CD4-positive, alpha-beta T cell treated with Interleukin-6 at 100 ng/mL for 8 hours (primary cell): ENCODE results near the gene ANKRD44.
"Not testable (repeated sequence)": the region's sequence is repeated elsewhere in the genome, so short reads cannot be mapped to it uniquely, and the experiment has no call there.

Experiments used
- DNase-seq: peaks from one replicate; pipeline ENCODE4 v3.0.0-alpha.2; 2020; ENCODE audit warnings: mixed read lengths, low spot score

The ANKRD44 gene

DNA sequence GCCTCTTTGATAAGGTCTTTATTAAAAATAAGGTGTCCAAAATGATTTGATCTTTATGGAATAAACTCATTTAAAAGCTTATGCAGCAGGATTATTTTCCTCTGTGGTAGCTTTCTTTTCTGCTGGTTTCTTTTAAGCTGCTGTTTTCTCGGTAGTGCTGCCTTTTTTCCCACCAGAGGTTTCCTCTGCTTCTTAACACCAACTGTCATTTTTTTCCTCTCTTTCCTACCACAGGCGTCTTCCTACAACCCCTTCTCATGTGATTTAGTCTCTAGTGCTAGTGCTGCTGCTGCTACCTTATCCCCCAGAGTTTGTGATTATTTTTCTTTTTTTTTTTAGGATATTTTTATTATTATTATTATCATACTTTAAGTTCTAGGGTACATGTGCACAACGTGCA, 281.9 kb downstream of the ANKRD44 start:
- no peak for DNase-seq

GRCh38 chr2:197028230-197028629, 282.4 kb downstream of the ANKRD44 start:
- no peak for DNase-seq

GRCh38 chr2:197024206-197024605, 286.4 kb downstream of the ANKRD44 start:
- DNase-seq = no peak

GRCh38 chr2:197020921-197021320, 289.7 kb downstream of the ANKRD44 start:
- DNase-seq = not testable (repeated sequence)

- DNase-seq = no peak
These were observed 297.5 kb downstream of the ANKRD44 start for GRCh38 chr2:197013098-197013497.

DNA sequence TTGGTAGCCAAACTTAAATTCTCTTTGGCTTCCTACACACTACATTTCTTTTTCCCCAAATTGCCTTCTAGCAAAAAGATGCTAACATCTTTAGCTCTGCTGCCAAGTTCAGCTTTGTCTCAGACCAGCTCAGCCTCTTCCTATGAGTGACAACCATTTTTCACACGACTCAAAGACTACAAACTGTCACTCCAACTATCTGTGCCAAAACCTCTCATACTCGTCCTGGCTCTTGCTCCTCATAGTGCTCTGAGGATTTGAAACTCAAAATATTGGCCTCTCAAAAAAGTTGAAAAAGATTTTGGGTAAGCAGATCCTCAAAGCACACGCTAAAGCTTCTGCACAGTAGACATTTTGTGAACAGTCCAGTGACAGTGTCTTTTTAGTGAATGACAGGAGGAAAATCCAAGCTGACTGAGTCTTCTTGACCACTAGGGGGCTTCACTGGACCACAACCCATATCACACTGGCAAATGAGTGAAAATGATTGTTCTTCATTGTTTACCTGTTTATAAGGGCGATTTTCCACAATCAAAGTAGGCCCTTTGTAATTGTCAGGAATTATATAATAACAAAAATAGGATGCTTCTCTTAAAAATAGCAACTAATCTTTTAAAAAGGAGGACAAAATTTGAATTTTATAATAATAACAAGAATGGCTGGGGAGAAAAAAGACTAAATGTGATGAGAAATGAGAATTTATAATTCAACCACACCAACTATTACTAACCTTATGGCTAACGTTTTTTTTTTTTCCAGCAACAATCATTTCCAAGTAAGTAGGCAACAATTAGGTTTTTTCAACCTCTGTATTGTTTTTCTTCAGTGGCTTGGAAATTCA, 298.6 kb downstream of the ANKRD44 start:
- peak; percentile 41 for DNase-seq

GRCh38 chr2:197011021-197011417, 299.6 kb downstream of the ANKRD44 start:
- no peak for DNase-seq

DNA sequence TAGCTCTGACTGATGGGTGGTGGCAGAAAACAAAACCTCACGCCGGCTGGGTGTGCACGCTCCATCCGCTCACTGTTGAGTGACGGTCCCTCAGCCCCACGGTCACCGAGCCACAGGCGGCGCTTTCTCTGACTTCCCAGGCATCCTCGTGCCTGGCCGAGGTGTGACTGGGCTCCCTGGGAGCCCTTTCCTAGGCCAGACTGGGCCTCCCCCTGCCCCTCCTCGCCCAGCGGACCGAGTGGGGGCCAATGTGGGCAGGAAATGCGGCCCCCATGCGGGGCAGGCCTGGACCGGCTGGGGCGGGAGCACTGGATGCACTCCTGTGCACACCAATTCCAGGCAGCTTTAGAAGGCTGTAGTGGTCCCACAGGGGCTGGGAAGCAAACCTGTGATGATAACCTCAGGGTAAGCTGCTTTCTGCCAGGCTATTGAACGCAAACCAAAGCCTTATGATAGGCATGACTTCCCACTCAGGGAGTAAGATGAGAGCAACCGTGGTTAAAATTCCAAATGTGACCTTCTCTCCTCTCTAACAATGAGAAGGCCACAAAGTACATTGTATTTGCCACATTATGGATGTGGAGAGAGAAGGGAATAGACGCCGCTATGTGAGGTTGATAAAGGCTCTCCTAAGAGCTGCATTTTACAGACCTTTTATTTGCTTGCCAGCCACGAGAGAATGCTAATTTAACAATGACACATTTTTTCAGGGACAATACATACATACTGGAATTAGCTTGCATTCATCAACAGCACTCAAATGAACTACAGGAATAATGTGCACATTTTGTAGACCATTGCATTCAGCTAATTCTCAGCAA, 300.2 kb downstream of the ANKRD44 start:
- no peak for DNase-seq

GRCh38 chr2:197008741-197009341, 301.7 kb downstream of the ANKRD44 start:
- DNase-seq = not testable (repeated sequence)

DNA sequence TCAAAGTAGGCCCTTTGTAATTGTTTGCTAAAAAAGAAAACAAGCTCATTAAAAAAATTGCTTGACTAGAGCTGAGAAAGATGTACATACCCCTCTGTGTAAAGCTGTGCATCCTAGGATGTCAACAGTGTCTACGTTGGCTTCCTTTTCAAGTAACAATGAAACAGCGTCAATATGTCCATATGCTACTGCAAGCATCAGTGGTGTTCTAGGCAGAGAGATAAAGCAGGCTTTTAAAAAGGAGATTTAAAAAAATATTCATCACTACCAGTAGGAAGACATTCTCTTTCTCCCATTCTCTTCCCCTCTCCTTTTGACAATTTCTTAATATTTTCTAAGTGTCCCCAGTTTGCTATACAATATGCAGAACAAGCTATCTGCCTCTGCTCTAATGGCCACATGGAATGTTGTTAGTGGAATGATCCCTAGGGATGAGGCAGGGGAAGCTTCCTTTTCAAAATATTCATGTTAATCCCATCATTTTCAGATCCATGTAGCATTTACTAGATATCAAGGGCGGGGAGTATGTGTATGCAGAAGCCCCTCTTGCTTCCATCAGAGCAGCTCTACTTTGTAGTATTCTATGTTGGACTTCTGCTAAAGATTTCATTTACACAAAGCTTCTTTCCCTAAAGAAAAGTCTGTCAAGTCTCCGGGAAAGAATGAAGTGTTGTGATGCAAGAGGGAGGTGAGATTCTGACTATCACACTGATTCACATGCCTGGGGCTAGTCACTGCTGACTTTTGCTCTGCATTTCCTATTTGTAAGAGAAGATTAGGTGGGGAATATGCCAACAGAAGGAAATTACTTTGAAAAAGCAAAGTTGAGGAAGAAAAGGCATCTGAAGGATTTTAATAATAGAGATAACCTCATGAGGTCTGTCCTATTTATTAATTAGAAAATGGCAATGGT, 302.6 kb downstream of the ANKRD44 start:
- no peak for DNase-seq

- DNase-seq = no peak
These were observed 308.7 kb downstream of the ANKRD44 start for GRCh38 chr2:197001921-197002320.

- DNase-seq = no peak
These were observed 314.7 kb downstream of the ANKRD44 start for GRCh38 chr2:196995757-196996314.

GRCh38 chr2:196994764-196995163, 315.8 kb downstream of the ANKRD44 start:
- no peak for DNase-seq

GRCh38 chr2:196993617-196994016, 317.0 kb downstream of the ANKRD44 start:
- no peak for DNase-seq

DNA sequence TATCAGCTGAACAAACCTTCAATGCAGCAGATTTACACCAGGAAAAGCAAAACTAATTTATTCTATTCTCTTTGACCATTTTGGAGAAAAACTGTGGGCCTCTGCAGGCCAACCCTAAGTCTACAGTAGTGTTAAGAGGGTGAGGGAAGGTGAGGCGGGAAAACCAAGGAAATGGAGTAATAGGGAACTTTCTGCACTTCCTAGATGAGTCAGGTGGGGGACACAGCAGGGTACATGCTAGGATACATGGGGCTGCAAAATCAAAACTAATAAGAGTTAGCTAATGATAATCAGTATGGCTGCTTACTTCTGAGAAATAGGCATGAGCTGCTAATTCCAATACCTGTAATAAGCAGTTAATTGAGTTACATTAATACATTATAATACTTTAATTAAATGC, 318.1 kb downstream of the ANKRD44 start:
- DNase-seq = no peak

DNA sequence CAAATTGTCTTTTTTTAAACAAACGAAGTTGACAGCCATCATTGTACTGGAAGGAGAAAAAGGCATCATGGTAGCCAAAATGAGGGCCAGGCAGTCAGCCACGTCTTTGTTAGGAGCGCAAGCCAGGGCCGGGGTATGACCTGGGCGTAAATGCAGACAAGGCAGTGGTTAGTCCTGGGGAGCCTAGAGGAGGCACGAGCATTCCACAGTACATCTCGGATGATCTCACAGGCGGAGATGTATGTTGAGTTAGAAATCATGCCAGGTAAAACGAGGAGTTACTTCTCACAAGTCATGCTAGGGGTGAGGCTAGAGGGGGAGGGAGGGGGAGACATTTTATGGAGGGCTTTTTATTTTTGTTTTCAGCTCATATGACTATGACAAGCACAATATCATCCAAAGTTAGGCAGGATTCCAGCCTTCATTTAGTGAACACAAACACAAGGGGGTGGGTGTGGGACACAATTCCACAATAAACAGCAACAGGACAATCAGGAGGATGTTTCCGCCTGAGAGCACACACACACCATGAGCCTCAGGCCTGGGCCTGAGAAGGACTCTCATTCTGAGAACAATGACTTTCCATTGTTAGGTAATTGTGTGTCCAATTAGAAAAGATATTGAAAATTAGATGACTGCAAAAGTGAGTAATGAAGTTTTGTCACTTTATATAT, 319.7 kb downstream of the ANKRD44 start:
- no peak for DNase-seq

DNA sequence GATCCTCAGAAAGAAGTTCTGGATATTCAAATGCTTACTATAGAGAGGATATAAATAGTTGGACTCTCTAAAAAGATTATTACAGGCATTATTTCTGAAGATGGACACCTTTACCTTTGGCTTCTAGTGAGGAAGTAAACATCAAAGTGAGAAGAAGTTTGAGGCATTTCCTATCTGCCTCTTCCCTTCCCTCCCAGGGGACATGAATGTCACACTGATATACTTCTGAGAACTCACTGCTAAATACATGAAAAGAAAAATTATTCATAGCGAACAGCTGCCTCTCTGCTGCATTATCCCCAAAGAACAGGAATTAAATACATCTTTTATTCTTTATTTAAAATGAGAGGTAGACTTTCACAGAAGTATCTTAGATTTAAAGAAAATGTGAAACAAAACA, 320.5 kb downstream of the ANKRD44 start:
- no peak for DNase-seq

GRCh38 chr2:196989496-196989895, 321.1 kb downstream of the ANKRD44 start:
- no peak for DNase-seq

- DNase-seq = no peak
These were observed 321.9 kb downstream of the ANKRD44 start for GRCh38 chr2:196988639-196989038.

- peak; percentile 2 for DNase-seq
These were observed 322.8 kb downstream of the ANKRD44 start for GRCh38 chr2:196987649-196988364.
